ENCODE data around the gene CYP4F3. TPM values are rescaled to one million over a fixed set of nuclear protein-coding genes. Genes with fewer than 3 reads are reported as not detected.

CYP4F3 gene
- total and polyA plus RNA-seq, 2 of the 13 experiments (the other 11 are each of a cell fraction or from before 2014, with no cell fraction given), result 17.8 to 22.8 TPM

- no peak for TF ChIP-seq LRRFIP1 (CRISPR knock-in tag; conservative IDR thresholded peaks at IDR 0.05)
- TF ChIP-seq STAG1 (CRISPR knock-in tag; IDR thresholded peaks at IDR 0.05), result peak; percentile 67
- TF ChIP-seq ZNF232 (CRISPR knock-in tag; IDR thresholded peaks at IDR 0.05; ENCODE audit: borderline replicate concordance), result no peak
- no peak for TF ChIP-seq ISL2 (CRISPR knock-in tag; IDR thresholded peaks at IDR 0.05)
- TF ChIP-seq ELF4 (CRISPR knock-in tag; IDR thresholded peaks at IDR 0.05; ENCODE audit: borderline replicate concordance), result no peak
- no peak for TF ChIP-seq ESRRA (CRISPR knock-in tag; IDR thresholded peaks at IDR 0.05; ENCODE audit: low read depth)
- no peak for TF ChIP-seq EED (CRISPR knock-in tag; IDR thresholded peaks at IDR 0.05)
Observed at GRCh38 chr19:15702534-15702930, 61.8 kb downstream of the CYP4F3 start (continued).

Small RNA genes within 50 kb of the gene (small RNA-seq; reads per million reads assigned to genes)
- 0 reads per million in 3 experiments for gene AD000091.1 (ENCODE audit: insufficient read depth in 2 of 3, insufficient read length in 3 of 3, low read depth in 2 of 3, low replicate concordance in 1 of 3)

Other genes starting within 250 kb of the CYP4F3 start
- 27.3 and 48.2 TPM in 2 replicates for gene AKAP8L, start 221.9 kb upstream of the CYP4F3 start, total RNA-seq (2016; rRNA removed; fragmentation: Illumina TruSeq; extraction: Trizol)
- gene AKAP8L, start 221.9 kb upstream of the CYP4F3 start, polyA plus RNA-seq (2011; rRNA removed), result 49.6 and 63.4 TPM in 2 replicates
- gene WIZ, start 190.9 kb upstream of the CYP4F3 start, total RNA-seq (2016; rRNA removed; fragmentation: Illumina TruSeq; extraction: Trizol), result 4.7 and 5.1 TPM in 2 replicates
- gene WIZ, start 190.9 kb upstream of the CYP4F3 start, polyA plus RNA-seq (2011; rRNA removed), result 4.8 and 6.3 TPM in 2 replicates
- gene RASAL3, start 176.4 kb upstream of the CYP4F3 start, total RNA-seq (2016; rRNA removed; fragmentation: Illumina TruSeq; extraction: Trizol), result not detected in 2 replicates
- gene RASAL3, start 176.4 kb upstream of the CYP4F3 start, polyA plus RNA-seq (2011; rRNA removed), result not detected in 2 replicates
- 0.49 and 1.0 TPM in 2 replicates for gene PGLYRP2, start 161.4 kb upstream of the CYP4F3 start, total RNA-seq (2016; rRNA removed; fragmentation: Illumina TruSeq; extraction: Trizol)
- 0.04 and 0.35 TPM in 2 replicates for gene PGLYRP2, start 161.4 kb upstream of the CYP4F3 start, polyA plus RNA-seq (2011; rRNA removed)
- gene CYP4F22, start 132.4 kb upstream of the CYP4F3 start, total RNA-seq (2016; rRNA removed; fragmentation: Illumina TruSeq; extraction: Trizol), result not detected in 2 replicates
- gene CYP4F22, start 132.4 kb upstream of the CYP4F3 start, polyA plus RNA-seq (2011; rRNA removed), result 0.05 and 0.09 TPM in 2 replicates
- gene CYP4F8, start 25.7 kb upstream of the CYP4F3 start, total RNA-seq (2016; rRNA removed; fragmentation: Illumina TruSeq; extraction: Trizol), result not detected in 2 replicates
- gene CYP4F8, start 25.7 kb upstream of the CYP4F3 start, polyA plus RNA-seq (2011; rRNA removed), result not detected in 2 replicates
- 7.2 and 30.8 TPM in 2 replicates for gene CYP4F12, start 32.2 kb downstream of the CYP4F3 start, total RNA-seq (2016; rRNA removed; fragmentation: Illumina TruSeq; extraction: Trizol)
- gene CYP4F12, start 32.2 kb downstream of the CYP4F3 start, polyA plus RNA-seq (2011; rRNA removed), result 29.9 and 47.3 TPM in 2 replicates
- not detected in 2 replicates for gene OR10H2, start 87.1 kb downstream of the CYP4F3 start, total RNA-seq (2016; rRNA removed; fragmentation: Illumina TruSeq; extraction: Trizol)
- not detected in 2 replicates for gene OR10H2, start 87.1 kb downstream of the CYP4F3 start, polyA plus RNA-seq (2011; rRNA removed)
- gene OR10H3, start 97.1 kb downstream of the CYP4F3 start, total RNA-seq (2016; rRNA removed; fragmentation: Illumina TruSeq; extraction: Trizol), result not detected in 2 replicates
- gene OR10H3, start 97.1 kb downstream of the CYP4F3 start, polyA plus RNA-seq (2011; rRNA removed), result not detected in 2 replicates
- gene OR10H5, start 146.8 kb downstream of the CYP4F3 start, total RNA-seq (2016; rRNA removed; fragmentation: Illumina TruSeq; extraction: Trizol), result not detected in 2 replicates
- gene OR10H5, start 146.8 kb downstream of the CYP4F3 start, polyA plus RNA-seq (2011; rRNA removed), result not detected in 2 replicates
- gene OR10H1, start 174.8 kb downstream of the CYP4F3 start, total RNA-seq (2016; rRNA removed; fragmentation: Illumina TruSeq; extraction: Trizol), result not detected in 2 replicates
- gene OR10H1, start 174.8 kb downstream of the CYP4F3 start, polyA plus RNA-seq (2011; rRNA removed), result not detected in 2 replicates

Data from HepG2 (cell line).